SU-DHL-6 (cell line): ENCODE measurements around the gene CRKL.

Experiments
- CTCF ChIP-seq: fragments of 200-600 bp; sonication (generic); IDR thresholded peaks from one replicate; pipeline ENCODE4 v1.5.1; 2017; ENCODE audit warnings: antibody characterized with exemption, mild to moderate bottlenecking, low read length, moderate library complexity; ENCODE audit not compliant: insufficient read depth, poor library complexity, severe bottlenecking
- EZH2phosphoT487 ChIP-seq: fragments of 200-600 bp; sonication (generic), shearing (Covaris generic); conservative IDR thresholded peaks from 2 replicates; pipeline ENCODE4 v1.6.1; 2018; ENCODE audit warnings: mild to moderate bottlenecking, antibody characterized with exemption, low read length, moderate library complexity, mixed read lengths

- TF ChIP-seq CTCF (no peak), EZH2phosphoT487 (no peak)
Observed at GRCh38 chr22:20918663-20919218, 1.5 kb downstream of the CRKL start.
